ENCODE data around the gene TRIM6. TPM values are rescaled to one million over a fixed set of nuclear protein-coding genes. Genes with fewer than 3 reads are reported as not detected.
A peak's percentile ranks its signal among the peaks of the same experiment; 100 is the strongest.
"Not testable (repeated sequence)": the region's sequence is repeated elsewhere in the genome, so short reads cannot be mapped to it uniquely, and the experiment has no call there.

The TRIM6 gene
- total and polyA plus RNA-seq, 8 donors = 4.2 to 9.7 (median 6.1) TPM

- H3K27ac ChIP-seq = no peak overlapping the region
- no peak overlapping the region for H3K4me3 ChIP-seq
- H3K27me3 ChIP-seq = no peaks in the 10 kb centered on the region
- TF ChIP-seq CTCF (IDR thresholded peaks at IDR 0.05) = no peak
- DNase-seq = no peak
- intact Hi-C loops (cut with DNase I) = no loop called here
- no peak for ATAC-seq
- H3K36me3 ChIP-seq = no peaks in the 10 kb centered on the region
- peaks cover 0 to 5% of the 10 kb centered on the region in 2 donors for H3K4me1 ChIP-seq
- no peaks in the 10 kb centered on the region for H3K9me3 ChIP-seq
Measured at GRCh38 chr11:5591613-5592012, 4.8 kb upstream of the TRIM6 start.

GRCh38 chr11:5592615-5593014, 3.8 kb upstream of the TRIM6 start:
- TF ChIP-seq CTCF (IDR thresholded peaks at IDR 0.05) = no peak
- DNase-seq (no peak), ATAC-seq (peak; percentile 73)
- intact Hi-C loops (cut with DNase I) = no loop called here
- no peak overlapping the region for H3K27ac ChIP-seq
- H3K4me1 ChIP-seq = peaks cover 5 to 7% of the 10 kb centered on the region in 2 donors
- no peaks in the 10 kb centered on the region for H3K27me3 ChIP-seq
- H3K9me3 ChIP-seq = no peaks in the 10 kb centered on the region
- H3K36me3 ChIP-seq = no peaks in the 10 kb centered on the region
- no peak overlapping the region for H3K4me3 ChIP-seq

- ATAC-seq (no peak), DNase-seq (no peak)
- H3K4me1 ChIP-seq = peaks cover 8 to 10% of the 10 kb centered on the region in 2 donors
- H3K27me3 ChIP-seq = no peaks in the 10 kb centered on the region
- H3K27ac ChIP-seq = no peak overlapping the region
- H3K9me3 ChIP-seq = no peaks in the 10 kb centered on the region
- intact Hi-C loops (cut with DNase I) = no loop called here
- no peak for TF ChIP-seq CTCF (IDR thresholded peaks at IDR 0.05)
- H3K36me3 ChIP-seq = no peaks in the 10 kb centered on the region
- H3K4me3 ChIP-seq = no peak overlapping the region
Measured at GRCh38 chr11:5593146-5593545, 3.3 kb upstream of the TRIM6 start.

GRCh38 chr11:5597953-5598352, 1.5 kb downstream of the TRIM6 start:
- intact Hi-C loops (cut with DNase I) = no loop called here
- no peaks in the 10 kb centered on the region for H3K9me3 ChIP-seq
- no peak overlapping the region for H3K4me3 ChIP-seq
- no peak for TF ChIP-seq CTCF (IDR thresholded peaks at IDR 0.05)
- no peaks in the 10 kb centered on the region for H3K27me3 ChIP-seq
- DNase-seq (no peak), ATAC-seq (no peak)
- no peaks in the 10 kb centered on the region for H3K36me3 ChIP-seq
- peaks cover 8 to 16% of the 10 kb centered on the region in 2 donors for H3K4me1 ChIP-seq
- no peak overlapping the region for H3K27ac ChIP-seq

- Histone ChIP-seq H3K36me3 (peaks cover 0 to 4% of the 10 kb centered on the region in 2 donors), H3K27ac (peak overlapping the region in 1 of 2 donors; percentile 53), H3K27me3 (no peaks in the 10 kb centered on the region), H3K9me3 (no peaks in the 10 kb centered on the region), H3K4me3 (no peak overlapping the region), H3K4me1 (peaks cover 8 to 16% of the 10 kb centered on the region in 2 donors)
- ATAC-seq = peak; percentile 93
- peak; percentile 51 to 85 (median 78) for DNase-seq
- peak; percentile 69 to 81 for TF ChIP-seq CTCF (IDR thresholded peaks at IDR 0.05)
- intact Hi-C loops (cut with DNase I) = no loop called here
Measured at GRCh38 chr11:5600374-5600851, 4.0 kb downstream of the TRIM6 start.

GRCh38 chr11:5602791-5603190, 6.4 kb downstream of the TRIM6 start:
- H3K27ac ChIP-seq; H3K9me3 ChIP-seq; H3K27me3 ChIP-seq; H3K4me3 ChIP-seq; DNase-seq; ATAC-seq; intact Hi-C loops (cut with DNase I); H3K36me3 ChIP-seq: not testable (repeated sequence)
- H3K4me1 ChIP-seq = peaks cover 0 to 10% of the 10 kb centered on the region in 2 donors
